NCI-H510A (cell line): ENCODE measurements around the gene RER1.

Experiments
- DNase-seq: peaks from one replicate; lab custom pipeline; 2025; lab: John Stamatoyannopoulos, UW

Gene RER1

GRCh38 chr1:2353551-2354438, 37.8 kb upstream of the RER1 start:
- no peak for DNase-seq

GRCh38 chr1:2354511-2355372, 36.9 kb upstream of the RER1 start:
- no peak for DNase-seq

GRCh38 chr1:2355373-2356261, 36.0 kb upstream of the RER1 start:
- no peak for DNase-seq

GRCh38 chr1:2356401-2356800, 35.2 kb upstream of the RER1 start:
- DNase-seq, result no peak

GRCh38 chr1:2356911-2357845, 34.5 kb upstream of the RER1 start:
- no peak for DNase-seq

- DNase-seq, result no peak
Measured at GRCh38 chr1:2358072-2358471, 33.6 kb upstream of the RER1 start.

GRCh38 chr1:2358651-2359640, 32.7 kb upstream of the RER1 start:
- DNase-seq, result no peak

GRCh38 chr1:2360588-2361364, 30.9 kb upstream of the RER1 start:
- no peak for DNase-seq

GRCh38 chr1:2363847-2364513, 27.7 kb upstream of the RER1 start:
- DNase-seq, result no peak

- no peak for DNase-seq
Measured at GRCh38 chr1:2368053-2368744, 23.4 kb upstream of the RER1 start.

- DNase-seq, result no peak
Measured at GRCh38 chr1:2372551-2373490, 18.8 kb upstream of the RER1 start.

GRCh38 chr1:2373551-2374251, 17.9 kb upstream of the RER1 start:
- no peak for DNase-seq

GRCh38 chr1:2374252-2375155, 17.1 kb upstream of the RER1 start:
- no peak for DNase-seq

- no peak for DNase-seq
Measured at GRCh38 chr1:2375246-2375922, 16.3 kb upstream of the RER1 start.
